Measurements from ENCODE around the gene HNRNPL. TPM values are rescaled to one million over a fixed set of nuclear protein-coding genes. Genes with fewer than 3 reads are reported as not detected.

Gene HNRNPL
- total and polyA plus RNA-seq, 8 donors, result 252 to 470 (median 429) TPM

GRCh38 chr19:38893341-38893771, 43.6 kb upstream of the HNRNPL start:
- Histone ChIP-seq H3K9me3 (no peaks in the 10 kb centered on the region), H3K27me3 (no peaks in the 10 kb centered on the region), H3K27ac (peak overlapping the region in 1 of 2 donors; percentile 20), H3K4me3 (no peak overlapping the region), H3K36me3 (peaks cover 0 to 47% of the 10 kb centered on the region in 2 donors), H3K4me1 (peaks cover 0 to 24% of the 10 kb centered on the region in 2 donors)
- intact Hi-C loops (cut with DNase I), result no loop called here
- no peak for TF ChIP-seq CTCF (IDR thresholded peaks at IDR 0.05)
- ATAC-seq, result no peak
- no peak for DNase-seq

GRCh38 chr19:38892841-38893240, 43.1 kb upstream of the HNRNPL start:
- Histone ChIP-seq H3K4me3 (no peak overlapping the region), H3K4me1 (peaks cover 0 to 19% of the 10 kb centered on the region in 2 donors), H3K9me3 (no peaks in the 10 kb centered on the region), H3K27me3 (no peaks in the 10 kb centered on the region), H3K27ac (peak overlapping the region in 1 of 2 donors; percentile 20), H3K36me3 (peaks cover 0 to 52% of the 10 kb centered on the region in 2 donors)
- TF ChIP-seq CTCF (IDR thresholded peaks at IDR 0.05), result no peak
- ATAC-seq (no peak), DNase-seq (no peak)
- intact Hi-C loops (cut with DNase I), result no loop called here

- H3K36me3 ChIP-seq, result peaks cover 0 to 59% of the 10 kb centered on the region in 2 donors
- H3K4me1 ChIP-seq, result peaks cover 0 to 11% of the 10 kb centered on the region in 2 donors
- no peak for TF ChIP-seq CTCF (IDR thresholded peaks at IDR 0.05)
- no peaks in the 10 kb centered on the region for H3K27me3 ChIP-seq
- no peaks in the 10 kb centered on the region for H3K9me3 ChIP-seq
- no peak for DNase-seq
- no peak for ATAC-seq
- intact Hi-C loops (cut with DNase I), result no loop called here
- H3K4me3 ChIP-seq, result no peak overlapping the region
- no peak overlapping the region for H3K27ac ChIP-seq
Measured at GRCh38 chr19:38891771-38892170, 42.0 kb upstream of the HNRNPL start.

GRCh38 chr19:38890686-38891085, 40.9 kb upstream of the HNRNPL start:
- Histone ChIP-seq H3K4me3 (no peak overlapping the region), H3K4me1 (peaks cover 0 to 11% of the 10 kb centered on the region in 2 donors), H3K9me3 (no peaks in the 10 kb centered on the region), H3K27ac (no peak overlapping the region), H3K36me3 (peaks cover 0 to 60% of the 10 kb centered on the region in 2 donors), H3K27me3 (no peaks in the 10 kb centered on the region)
- ATAC-seq (no peak), DNase-seq (peak in 1 of 4 donors; percentile 8)
- intact Hi-C loops (cut with DNase I), result no loop called here
- no peak for TF ChIP-seq CTCF (IDR thresholded peaks at IDR 0.05)

GRCh38 chr19:38889803-38890202, 40.0 kb upstream of the HNRNPL start:
- Histone ChIP-seq H3K4me3 (no peak overlapping the region), H3K4me1 (peaks cover 0 to 11% of the 10 kb centered on the region in 2 donors), H3K27me3 (no peaks in the 10 kb centered on the region), H3K27ac (no peak overlapping the region), H3K9me3 (no peaks in the 10 kb centered on the region), H3K36me3 (peaks cover 0 to 60% of the 10 kb centered on the region in 2 donors)
- TF ChIP-seq CTCF (IDR thresholded peaks at IDR 0.05), result no peak
- ATAC-seq, result no peak
- intact Hi-C loops (cut with DNase I), result no loop called here
- DNase-seq, result no peak
